Vagina (tissue), 2 donors: ENCODE data around the gene FAM124A.

Experiments
- POLR2A ChIP-seq, 2 donors: fragments of 450-650 bp; IDR thresholded peaks; one replicate each; pipeline ENCODE4 v1.6.1; 2017; ENCODE audit warnings: antibody characterized with exemption in 2 of 2, mild to moderate bottlenecking in 2 of 2, moderate library complexity in 2 of 2
- POLR2AphosphoS5 ChIP-seq, 2 donors: sonication (generic); formaldehyde crosslinking; IDR thresholded peaks; one replicate each; pipeline ENCODE4 v1.9.0; 2017; ENCODE audit warnings: antibody characterized with exemption in 2 of 2, mild to moderate bottlenecking in 2 of 2, low read depth in 1 of 2; ENCODE audit not compliant: insufficient read depth in 1 of 2
- TF ChIP-seq, protein P1 (sequence below), 3 experiments: fragments of 450-650 bp in 2 of 3; fragments of 200-600 bp in 1 of 3; sonication (generic) in 1 of 3; IDR thresholded peaks; one replicate each; pipeline ENCODE4 v1.5.1; 2017 to 2019; ENCODE audit warnings: antibody characterized with exemption in 3 of 3, mild to moderate bottlenecking in 2 of 3, moderate library complexity in 2 of 3

DNA sequence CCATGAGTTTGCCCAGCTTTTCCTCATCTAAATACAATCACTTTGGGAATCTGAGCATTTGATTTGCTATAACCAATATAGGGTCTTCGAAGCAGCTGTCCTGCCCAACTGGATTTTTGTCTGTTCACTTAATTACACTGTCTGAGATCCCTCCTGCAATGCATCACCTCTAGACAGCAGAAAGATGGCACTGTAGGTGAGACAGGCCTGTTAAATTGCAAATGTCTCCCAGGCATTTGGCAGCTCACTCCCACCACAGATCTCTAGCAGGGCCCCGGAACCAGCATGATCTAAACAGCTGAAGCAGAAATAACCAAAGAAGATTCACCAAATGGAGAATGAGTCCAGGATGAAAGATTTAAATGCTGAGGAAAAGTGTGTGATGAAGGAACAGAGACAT is 75.4 kb downstream of the FAM124A start:
- no peak for TF ChIP-seq POLR2A (IDR thresholded peaks at IDR 0.05)
- TF ChIP-seq, protein P1, sequence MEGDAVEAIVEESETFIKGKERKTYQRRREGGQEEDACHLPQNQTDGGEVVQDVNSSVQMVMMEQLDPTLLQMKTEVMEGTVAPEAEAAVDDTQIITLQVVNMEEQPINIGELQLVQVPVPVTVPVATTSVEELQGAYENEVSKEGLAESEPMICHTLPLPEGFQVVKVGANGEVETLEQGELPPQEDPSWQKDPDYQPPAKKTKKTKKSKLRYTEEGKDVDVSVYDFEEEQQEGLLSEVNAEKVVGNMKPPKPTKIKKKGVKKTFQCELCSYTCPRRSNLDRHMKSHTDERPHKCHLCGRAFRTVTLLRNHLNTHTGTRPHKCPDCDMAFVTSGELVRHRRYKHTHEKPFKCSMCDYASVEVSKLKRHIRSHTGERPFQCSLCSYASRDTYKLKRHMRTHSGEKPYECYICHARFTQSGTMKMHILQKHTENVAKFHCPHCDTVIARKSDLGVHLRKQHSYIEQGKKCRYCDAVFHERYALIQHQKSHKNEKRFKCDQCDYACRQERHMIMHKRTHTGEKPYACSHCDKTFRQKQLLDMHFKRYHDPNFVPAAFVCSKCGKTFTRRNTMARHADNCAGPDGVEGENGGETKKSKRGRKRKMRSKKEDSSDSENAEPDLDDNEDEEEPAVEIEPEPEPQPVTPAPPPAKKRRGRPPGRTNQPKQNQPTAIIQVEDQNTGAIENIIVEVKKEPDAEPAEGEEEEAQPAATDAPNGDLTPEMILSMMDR (IDR thresholded peaks at IDR 0.05) = no peak
- no peak for TF ChIP-seq POLR2AphosphoS5 (IDR thresholded peaks at IDR 0.05; ENCODE audit: insufficient read depth in 1 of 2, low read depth in 1 of 2)
